22Rv1 (cell line): ENCODE data around the gene EEA1.

Source experiments
- CTCF ChIP-seq: fragments of 450-650 bp; IDR thresholded peaks from 2 replicates; pipeline ENCODE4 v1.5.1; 2017; ENCODE audit warnings: mild to moderate bottlenecking
- ZFX ChIP-seq: fragments of 450-650 bp; IDR thresholded peaks from 2 replicates; pipeline ENCODE4 v1.6.1; 2017; ENCODE audit warnings: antibody characterized with exemption, borderline replicate concordance

GRCh38 chr12:92739113-92739512 lies 190.0 kb downstream of the EEA1 start:
- TF ChIP-seq CTCF (no peak), ZFX (no peak)
